ENCODE data around the gene BAX. TPM values are rescaled to one million over a fixed set of nuclear protein-coding genes. Genes with fewer than 3 reads are reported as not detected.

Gene BAX
- total and polyA plus RNA-seq, 2 of the 13 experiments (the other 11 are each of a cell fraction or from before 2014, with no cell fraction given) = 139 to 176 TPM

- Histone ChIP-seq H3K4me2 (ENCODE audit: low read depth, low read length) (peak overlapping the region; percentile 97), H3K27ac (ENCODE audit: extremely low read length, insufficient read depth, low read length) (peak overlapping the region; percentile 100), H3K4me1 (ENCODE audit: insufficient read depth, low read length) (peaks cover 69% of the 10 kb centered on the region), H3K27me3 (ENCODE audit: control insufficient read depth in 1 of 2, insufficient read depth in 2 of 2, low read length in 2 of 2) (no peaks in the 10 kb centered on the region; a peak in 1 of 5 replicates), H2AFZ (ENCODE audit: low read length) (no peak overlapping the region), H3K36me3 (replicated peaks in 1 of 2; ENCODE audit: control insufficient read depth in 1 of 2, insufficient read depth in 2 of 2, low read length in 2 of 2) (peaks cover 3 to 9% of the 10 kb centered on the region in 2 experiments; a peak in 4 of 5 replicates), H4K20me1 (ENCODE audit: insufficient read depth, low read length) (peaks cover 10% of the 10 kb centered on the region), H3K4me3 (replicated peaks in 1 of 3; ENCODE audit: insufficient read depth in 1 of 3, low read depth in 2 of 3, low read length in 3 of 3) (peak overlapping the region in 2 of 3 experiments; percentile 80; a peak in 3 of 6 replicates), H3K9ac (ENCODE audit: insufficient read depth, low read depth, low read length) (peak overlapping the region; percentile 98), H3K9me3 (ENCODE audit: low read length) (no peaks in the 10 kb centered on the region), H3K79me2 (ENCODE audit: insufficient read depth, low read length) (peaks cover 24% of the 10 kb centered on the region)
- in situ Hi-C loops (cut with HindIII; ENCODE audit: extremely low pct_ligation_motif_present, low pct_unique_long_range_greater_than_20kb) = loop anchor here (5.0 kb wide), 1 partner anchor 89 kb away; the partner anchor contains the start of gene PPP1R15A
- peak; percentile 1 for ATAC-seq
- intact Hi-C loops (cut with micrococcal nuclease; ENCODE audit: unreplicated experiment) = loop anchor here (10.0 kb wide), 2 partner anchors 86 to 176 kb away; partner anchors contain the start of gene PPP1R15A
- ChIA-PET CTCF (ENCODE audit: low intra/inter-chr PET ratio, low total read pairs) (no interaction called here), POLR2A (interaction anchor here (1.0 to 2.8 kb wide), 10 partner anchors 8 to 342 kb away, joined by 3 to 35 read pairs (median 18); partner anchors contain the start of genes BAX, DHDH, GYS1 and PLEKHA4)
- peak; percentile 48 for DNase-seq (ENCODE audit: low spot score)
- no TSS peak for BruUV-seq (replicated peaks)
- no peak for FAIRE-seq
- 50% methylated on average over 18 of the region's 19 CpGs for WGBS (ENCODE audit: low lambda C conversion rate)
- no peak for TF ChIP-seq GTF3A (CRISPR knock-in tag; conservative IDR thresholded peaks at IDR 0.05)
- TF ChIP-seq, protein P1, sequence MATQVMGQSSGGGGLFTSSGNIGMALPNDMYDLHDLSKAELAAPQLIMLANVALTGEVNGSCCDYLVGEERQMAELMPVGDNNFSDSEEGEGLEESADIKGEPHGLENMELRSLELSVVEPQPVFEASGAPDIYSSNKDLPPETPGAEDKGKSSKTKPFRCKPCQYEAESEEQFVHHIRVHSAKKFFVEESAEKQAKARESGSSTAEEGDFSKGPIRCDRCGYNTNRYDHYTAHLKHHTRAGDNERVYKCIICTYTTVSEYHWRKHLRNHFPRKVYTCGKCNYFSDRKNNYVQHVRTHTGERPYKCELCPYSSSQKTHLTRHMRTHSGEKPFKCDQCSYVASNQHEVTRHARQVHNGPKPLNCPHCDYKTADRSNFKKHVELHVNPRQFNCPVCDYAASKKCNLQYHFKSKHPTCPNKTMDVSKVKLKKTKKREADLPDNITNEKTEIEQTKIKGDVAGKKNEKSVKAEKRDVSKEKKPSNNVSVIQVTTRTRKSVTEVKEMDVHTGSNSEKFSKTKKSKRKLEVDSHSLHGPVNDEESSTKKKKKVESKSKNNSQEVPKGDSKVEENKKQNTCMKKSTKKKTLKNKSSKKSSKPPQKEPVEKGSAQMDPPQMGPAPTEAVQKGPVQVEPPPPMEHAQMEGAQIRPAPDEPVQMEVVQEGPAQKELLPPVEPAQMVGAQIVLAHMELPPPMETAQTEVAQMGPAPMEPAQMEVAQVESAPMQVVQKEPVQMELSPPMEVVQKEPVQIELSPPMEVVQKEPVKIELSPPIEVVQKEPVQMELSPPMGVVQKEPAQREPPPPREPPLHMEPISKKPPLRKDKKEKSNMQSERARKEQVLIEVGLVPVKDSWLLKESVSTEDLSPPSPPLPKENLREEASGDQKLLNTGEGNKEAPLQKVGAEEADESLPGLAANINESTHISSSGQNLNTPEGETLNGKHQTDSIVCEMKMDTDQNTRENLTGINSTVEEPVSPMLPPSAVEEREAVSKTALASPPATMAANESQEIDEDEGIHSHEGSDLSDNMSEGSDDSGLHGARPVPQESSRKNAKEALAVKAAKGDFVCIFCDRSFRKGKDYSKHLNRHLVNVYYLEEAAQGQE (IDR thresholded peaks at IDR 0.05; ENCODE audit: borderline replicate concordance in 1 of 2, low read depth in 1 of 2, low read length in 2 of 2) = no peak
- no peak for TF ChIP-seq CREM (IDR thresholded peaks at IDR 0.05)
- no peak for TF ChIP-seq CREM (CRISPR knock-in tag; IDR thresholded peaks at IDR 0.05)
- no peak for TF ChIP-seq ZNF629 (CRISPR knock-in tag; conservative IDR thresholded peaks at IDR 0.05)
- no peak for TF ChIP-seq ZNF546 (CRISPR knock-in tag; conservative IDR thresholded peaks at IDR 0.05)
- TF ChIP-seq ZNF251 (CRISPR knock-in tag; IDR thresholded peaks at IDR 0.05) = no peak
- no peak for TF ChIP-seq AGO1 (IDR thresholded peaks at IDR 0.05; ENCODE audit: low read depth, low read length, poor library complexity, severe bottlenecking)
- peak; percentile 11; the same call in 1 of the 2 replicates for TF ChIP-seq CEBPG (CRISPR knock-in tag; IDR thresholded peaks at IDR 0.05)
- TF ChIP-seq TFAP4 (IDR thresholded peaks at IDR 0.05; ENCODE audit: borderline replicate concordance, low read depth) = no peak
- TF ChIP-seq ZNF350 (CRISPR knock-in tag; IDR thresholded peaks at IDR 0.05; ENCODE audit: borderline replicate concordance, low read depth) = no peak
- no peak for TF ChIP-seq AKAP8 (CRISPR knock-in tag; IDR thresholded peaks at IDR 0.05)
- no peak for TF ChIP-seq SP2 (CRISPR knock-in tag; IDR thresholded peaks at IDR 0.05)
- 0 out of 2 replicates have a peak, but pooled peaks have one; percentile 23 for TF ChIP-seq ZNF3 (CRISPR knock-in tag; IDR thresholded peaks at IDR 0.05)
- no peak for TF ChIP-seq LRRFIP1 (CRISPR knock-in tag; conservative IDR thresholded peaks at IDR 0.05)
- TF ChIP-seq ZNF205 (CRISPR knock-in tag; IDR thresholded peaks at IDR 0.05) = no peak
- TF ChIP-seq ZBTB20 (CRISPR knock-in tag; IDR thresholded peaks at IDR 0.05; ENCODE audit: borderline replicate concordance, low read depth) = no peak
- no peak for TF ChIP-seq GLI4 (CRISPR knock-in tag; IDR thresholded peaks at IDR 0.05; ENCODE audit: borderline replicate concordance)
Observed at GRCh38 chr19:48961051-48961649, 6.5 kb downstream of the BAX start.
